OCI-LY3 (cell line): Measurements from ENCODE around the gene LAG3.
A peak's percentile ranks its signal among the peaks of the same experiment; 100 is the strongest.

Experiments
- H2AFZ ChIP-seq: fragments of 200-600, 300-600 bp; shearing (Covaris generic); 2 replicates; pipeline ENCODE4 v1.6.0; 2014; ENCODE audit warnings: antibody characterized with exemption, low read depth, low read length
- H3K27ac ChIP-seq: fragments of 200-600, 300-600 bp; sonication (generic); 2 replicates; pipeline ENCODE4 v1.5.1; 2014; ENCODE audit warnings: mild to moderate bottlenecking, low read length, moderate library complexity, mixed read lengths
- H3K27me3 ChIP-seq: fragments of 200-600, 300-600 bp; sonication (generic); 2 replicates; pipeline ENCODE4 v1.6.1; 2014; ENCODE audit warnings: low read depth, low read length, mixed read lengths
- H3K36me3 ChIP-seq: fragments of 200-600, 300-600 bp; sonication (generic); replicated peaks from 2 replicates; pipeline ENCODE3; 2014; ENCODE audit warnings: low read depth, low read length, mixed read lengths
- H3K4me1 ChIP-seq: fragments of 300-600, 200-600 bp; sonication (generic); 2 replicates; pipeline ENCODE4 v1.6.1; 2014; ENCODE audit warnings: low read length, mixed read lengths
- H3K4me2 ChIP-seq: fragments of 200-600, 300-600 bp; sonication (generic); 2 replicates; pipeline ENCODE4 v1.6.1; 2014; ENCODE audit warnings: low read length, mixed read lengths
- H3K4me3 ChIP-seq: fragments of 300-600, 200-600 bp; sonication (generic); 2 replicates; pipeline ENCODE4 v1.5.1; 2014; ENCODE audit warnings: antibody characterized with exemption, mild to moderate bottlenecking, low read length, moderate library complexity
- H3K79me2 ChIP-seq: fragments of 300-600, 200-600 bp; shearing (Covaris generic); 2 replicates; pipeline ENCODE4 v1.6.1; 2014; ENCODE audit warnings: mild to moderate bottlenecking, low read length, mixed read lengths
- H3K9ac ChIP-seq: fragments of 300-600, 200-600 bp; shearing (Covaris generic); 2 replicates; pipeline ENCODE4 v1.6.0; 2014; ENCODE audit warnings: mild to moderate bottlenecking, low read length, moderate library complexity
- H3K9me3 ChIP-seq: fragments of 200-600, 300-600 bp; shearing (Covaris generic); 2 replicates; pipeline ENCODE4 v1.6.1; 2014; ENCODE audit warnings: low read length, mixed read lengths; ENCODE audit not compliant: insufficient read depth
- H4K20me1 ChIP-seq: fragments of 200-600, 300-600 bp; sonication (generic); 2 replicates; pipeline ENCODE4 v1.6.1; 2016; ENCODE audit warnings: low read length, mixed read lengths; ENCODE audit not compliant: insufficient read depth
- CTCF ChIP-seq: fragments of 200-600, 300-600 bp; sonication (generic); IDR thresholded peaks from 2 replicates; pipeline ENCODE4 v1.5.1; 2014; ENCODE audit warnings: antibody characterized with exemption, low read length, low read depth
- EZH2phosphoT487 ChIP-seq: fragments of 200-600 bp; shearing (Covaris generic); IDR thresholded peaks from 2 replicates; pipeline ENCODE4 v1.6.1; 2018; ENCODE audit warnings: antibody characterized with exemption, mixed run types, low read depth

The LAG3 gene

GRCh38 chr12:6782119-6782518, 9.8 kb downstream of the LAG3 start:
- TF ChIP-seq EZH2phosphoT487 (no peak), CTCF (no peak)
- Histone ChIP-seq H4K20me1 (no peaks in the 10 kb centered on the region), H3K4me3 (no peak overlapping the region), H3K27me3 (peaks cover 11% of the 10 kb centered on the region), H3K79me2 (no peaks in the 10 kb centered on the region), H2AFZ (0 out of 2 replicates have a peak overlapping the region, but pooled peaks have one; percentile 19), H3K4me2 (no peak overlapping the region), H3K36me3 (no peaks in the 10 kb centered on the region), H3K27ac (no peak overlapping the region), H3K9ac (no peak overlapping the region), H3K9me3 (no peaks in the 10 kb centered on the region), H3K4me1 (peaks cover 21% of the 10 kb centered on the region)

- H2AFZ ChIP-seq = no peak overlapping the region
- H3K9me3 ChIP-seq = no peaks in the 10 kb centered on the region
- H4K20me1 ChIP-seq = no peaks in the 10 kb centered on the region
- TF ChIP-seq CTCF = no peak
- no peak for TF ChIP-seq EZH2phosphoT487
- no peak overlapping the region for H3K4me2 ChIP-seq
- H3K79me2 ChIP-seq = no peaks in the 10 kb centered on the region
- H3K27me3 ChIP-seq = peaks cover 2% of the 10 kb centered on the region
- no peak overlapping the region for H3K4me3 ChIP-seq
- no peak overlapping the region for H3K27ac ChIP-seq
- peaks cover 17% of the 10 kb centered on the region for H3K4me1 ChIP-seq
- no peak overlapping the region for H3K9ac ChIP-seq
- H3K36me3 ChIP-seq = no peaks in the 10 kb centered on the region
Measured at GRCh38 chr12:6782850-6783566, 10.7 kb downstream of the LAG3 start.

- Histone ChIP-seq H3K4me2 (no peak overlapping the region), H3K79me2 (no peaks in the 10 kb centered on the region), H3K36me3 (no peaks in the 10 kb centered on the region), H3K27ac (no peak overlapping the region), H3K9me3 (no peaks in the 10 kb centered on the region), H4K20me1 (no peaks in the 10 kb centered on the region), H3K9ac (no peak overlapping the region), H2AFZ (no peak overlapping the region), H3K27me3 (no peaks in the 10 kb centered on the region), H3K4me3 (no peak overlapping the region), H3K4me1 (peaks cover 11% of the 10 kb centered on the region)
- TF ChIP-seq CTCF = no peak
- TF ChIP-seq EZH2phosphoT487 = no peak
Measured at GRCh38 chr12:6783828-6784227, 11.5 kb downstream of the LAG3 start.

- Histone ChIP-seq H3K4me2 (no peak overlapping the region), H2AFZ (no peak overlapping the region)
Measured at GRCh38 chr12:6784296-6784695, 12.0 kb downstream of the LAG3 start.

More at GRCh38 chr12:6784296-6784695, 12.0 kb downstream of the LAG3 start:
- Histone ChIP-seq H3K9me3 (no peaks in the 10 kb centered on the region), H3K36me3 (no peaks in the 10 kb centered on the region), H4K20me1 (no peaks in the 10 kb centered on the region), H3K27me3 (no peaks in the 10 kb centered on the region), H3K79me2 (no peaks in the 10 kb centered on the region), H3K27ac (no peak overlapping the region), H3K4me3 (no peak overlapping the region), H3K4me1 (peaks cover 11% of the 10 kb centered on the region), H3K9ac (no peak overlapping the region)
- TF ChIP-seq CTCF = no peak
- no peak for TF ChIP-seq EZH2phosphoT487
